GM21576 (cell line): Measurements from ENCODE around the gene LAMB4.

Source experiments
- ATAC-seq: cut with Tn5 transposase; IDR thresholded peaks from one replicate; pipeline ENCODE4 v1.9.1; 2021; ENCODE audit warnings: mild to moderate bottlenecking, moderate library complexity; ENCODE audit not compliant: unreplicated experiment

The LAMB4 gene

GRCh38 chr7:107973861-107974260 is 156.3 kb downstream of the LAMB4 start:
- ATAC-seq = no peak
